GM23338 (cell line): ENCODE measurements around the gene ARHGEF16. TPM values are rescaled to one million over a fixed set of nuclear protein-coding genes. Genes with fewer than 3 reads are reported as not detected.

Source experiments
- ATAC-seq: fragments of 200-7000 bp; cut with Tn5 transposase; 3 replicates; pipeline ENCODE4 v1.9.1; 2020
- DNase-seq: peaks from one replicate; pipeline ENCODE4 v3.0.0-alpha.2; 2015; ENCODE audit warnings: low spot score
- H2AFZ ChIP-seq: fragments of 200-600 bp; sonication (generic); 2 replicates; pipeline ENCODE4 v1.8.0; 2016; ENCODE audit warnings: antibody characterized with exemption, mild to moderate bottlenecking, moderate library complexity
- H3F3A ChIP-seq: fragments of 200-600 bp; sonication (generic); replicated peaks from 2 replicates; pipeline ENCODE4 v1.8.0; 2017; ENCODE audit warnings: antibody characterized with exemption, mixed run types, low read depth
- H3K27ac ChIP-seq: fragments of 200-600 bp; sonication (generic); 2 replicates; pipeline ENCODE4 v1.6.1; 2016; ENCODE audit warnings: low read depth
- H3K27me3 ChIP-seq: fragments of 200-600 bp; sonication (generic); 2 replicates; pipeline ENCODE4 v1.8.0; 2016; ENCODE audit warnings: mild to moderate bottlenecking, mixed run types, moderate library complexity; ENCODE audit not compliant: insufficient read depth
- H3K36me3 ChIP-seq: fragments of 200-600 bp; sonication (generic); 2 replicates; pipeline ENCODE4 v1.8.0; 2016; ENCODE audit warnings: mild to moderate bottlenecking; ENCODE audit not compliant: insufficient read depth
- H3K4me1 ChIP-seq: fragments of 200-600 bp; sonication (generic); 2 replicates; pipeline ENCODE4 v1.8.0; 2016; ENCODE audit warnings: mild to moderate bottlenecking, moderate library complexity; ENCODE audit not compliant: insufficient read depth
- H3K4me2 ChIP-seq: fragments of 200-600 bp; sonication (generic); 2 replicates; pipeline ENCODE4 v1.7.1; 2017; ENCODE audit warnings: mixed run types
- H3K4me3 ChIP-seq: fragments of 200-600 bp; sonication (generic); 2 replicates; pipeline ENCODE4 v1.6.1; 2016; ENCODE audit warnings: mixed run types
- H3K79me2 ChIP-seq: fragments of 200-600 bp; sonication (generic); replicated peaks from 2 replicates; pipeline ENCODE4 v1.8.0; 2017; ENCODE audit warnings: mild to moderate bottlenecking; ENCODE audit not compliant: insufficient read depth
- H3K9me2 ChIP-seq: fragments of 200-600 bp; sonication (generic); 2 replicates; pipeline ENCODE4 v1.8.0; 2017; ENCODE audit not compliant: insufficient read depth
- H4K20me1 ChIP-seq: fragments of 200-600 bp; sonication (generic); replicated peaks from 2 replicates; pipeline ENCODE4 v1.8.0; 2017; ENCODE audit warnings: mild to moderate bottlenecking; ENCODE audit not compliant: insufficient read depth
- H3K27ac Mint-ChIP-seq: 2 replicates; pipeline ENCODE4 v1.8.0; 2020; ENCODE audit warnings: inconsistent platforms, mild to moderate bottlenecking, moderate library complexity, mixed read lengths
- H3K27me3 Mint-ChIP-seq: 3 replicates; pipeline ENCODE4 v1.8.0; 2022; ENCODE audit warnings: low read depth, mild to moderate bottlenecking, moderate library complexity, mixed read lengths, inconsistent platforms; ENCODE audit not compliant: insufficient read depth, poor library complexity
- H3K36me3 Mint-ChIP-seq: 3 replicates; pipeline ENCODE4 v1.8.0; 2021; ENCODE audit warnings: low read depth, mild to moderate bottlenecking, inconsistent platforms, moderate library complexity, mixed read lengths
- H3K4me1 Mint-ChIP-seq: 3 replicates; pipeline ENCODE4 v1.8.0; 2020; ENCODE audit warnings: mild to moderate bottlenecking, inconsistent platforms, mixed read lengths
- H3K4me3 Mint-ChIP-seq: 3 replicates; pipeline ENCODE4 v1.8.0; 2021; ENCODE audit warnings: moderate library complexity, mild to moderate bottlenecking, inconsistent platforms, mixed read lengths
- H3K9me3 Mint-ChIP-seq: 3 replicates; pipeline ENCODE4 v1.8.0; 2020; ENCODE audit warnings: moderate library complexity, mild to moderate bottlenecking, inconsistent platforms, mixed read lengths
- CREB1 ChIP-seq: fragments of 250-450 bp; sonication (Bioruptor Pico); IDR thresholded peaks from 2 replicates; pipeline ENCODE4 v1.5.0; 2020; ENCODE audit warnings: low read depth, mild to moderate bottlenecking, moderate library complexity
- EZH2 ChIP-seq: fragments of 200-600 bp; sonication (generic); IDR thresholded peaks from one replicate; pipeline ENCODE4 v1.8.0; 2017; ENCODE audit warnings: antibody characterized with exemption, mild to moderate bottlenecking, low read depth; ENCODE audit not compliant: unreplicated experiment
- EZH2phosphoT487 ChIP-seq: fragments of 200-600 bp; sonication (generic); IDR thresholded peaks from one replicate; pipeline ENCODE4 v1.8.1; 2018; ENCODE audit warnings: antibody characterized with exemption; ENCODE audit not compliant: unreplicated experiment
- JUNB ChIP-seq: IDR thresholded peaks from one replicate; pipeline ENCODE4 v1.6.1; 2016; ENCODE audit warnings: antibody characterized with exemption; ENCODE audit not compliant: unreplicated experiment
- NANOG ChIP-seq: IDR thresholded peaks from 2 replicates; pipeline ENCODE4 v1.6.1; 2016; ENCODE audit warnings: antibody characterized with exemption, borderline replicate concordance
- POLR2AphosphoS5 ChIP-seq: IDR thresholded peaks from 2 replicates; pipeline ENCODE4 v1.6.1; 2016; ENCODE audit warnings: antibody characterized with exemption, low read depth
- STAT1 ChIP-seq: IDR thresholded peaks from one replicate; pipeline ENCODE4 v1.6.1; 2016; ENCODE audit warnings: antibody characterized with exemption; ENCODE audit not compliant: unreplicated experiment
- ZNF114 ChIP-seq: fragments of 250-450 bp; sonication (Bioruptor Pico); IDR thresholded peaks from 2 replicates; pipeline ENCODE4 v1.5.0; 2020; ENCODE audit warnings: mild to moderate bottlenecking, moderate library complexity
- ZNF331 ChIP-seq: fragments of 250-450 bp; sonication (Bioruptor Pico); IDR thresholded peaks from 2 replicates; pipeline ENCODE4 v1.5.0; 2020; ENCODE audit warnings: low read depth, mild to moderate bottlenecking, moderate library complexity
- polyA plus RNA-seq: library from polyadenylated mRNA; unstranded; fragments of >200 nt; fragmentation: Nextera tagmentation; extraction: Ambion mirVana; gene quantifications from 2 replicates; pipeline ENCODE4 v1.2.1, GENCODE V29; 2016
- total RNA-seq: library from RNA; depleted of rRNA; stranded (reverse); fragments of >200 nt; shearing (Covaris generic); gene quantifications from 2 replicates; pipeline ENCODE4 v1.2.3, GENCODE V29; 2014
- TF ChIP-seq, protein P1 (sequence below): IDR thresholded peaks from one replicate; pipeline ENCODE4 v1.6.1; 2018; ENCODE audit warnings: antibody characterized with exemption; ENCODE audit not compliant: unreplicated experiment
- TF ChIP-seq, protein P2 (sequence below): fragments of 250-450 bp; sonication (Bioruptor Pico); IDR thresholded peaks from 2 replicates; pipeline ENCODE4 v1.5.0; 2020; ENCODE audit warnings: mild to moderate bottlenecking, moderate library complexity
- TF ChIP-seq, protein P3 (sequence below): IDR thresholded peaks from 2 replicates; pipeline ENCODE4 v1.6.1; 2016; ENCODE audit warnings: antibody characterized with exemption
- TF ChIP-seq, protein P4 (sequence below), 2 experiments: fragments of 200-600 bp in 1 of 2; sonication (generic) in 1 of 2; conservative IDR thresholded peaks; 2 replicates each; pipeline versions ENCODE4 v1.5.1 to v1.6.1; 2016 to 2017; ENCODE audit warnings: antibody characterized with exemption in 2 of 2, low read depth in 2 of 2, mild to moderate bottlenecking in 2 of 2, moderate library complexity in 1 of 2

Gene ARHGEF16
- total and polyA plus RNA-seq, 2 experiments from 2014 or later: 12.2 to 29.3 TPM

DNA sequence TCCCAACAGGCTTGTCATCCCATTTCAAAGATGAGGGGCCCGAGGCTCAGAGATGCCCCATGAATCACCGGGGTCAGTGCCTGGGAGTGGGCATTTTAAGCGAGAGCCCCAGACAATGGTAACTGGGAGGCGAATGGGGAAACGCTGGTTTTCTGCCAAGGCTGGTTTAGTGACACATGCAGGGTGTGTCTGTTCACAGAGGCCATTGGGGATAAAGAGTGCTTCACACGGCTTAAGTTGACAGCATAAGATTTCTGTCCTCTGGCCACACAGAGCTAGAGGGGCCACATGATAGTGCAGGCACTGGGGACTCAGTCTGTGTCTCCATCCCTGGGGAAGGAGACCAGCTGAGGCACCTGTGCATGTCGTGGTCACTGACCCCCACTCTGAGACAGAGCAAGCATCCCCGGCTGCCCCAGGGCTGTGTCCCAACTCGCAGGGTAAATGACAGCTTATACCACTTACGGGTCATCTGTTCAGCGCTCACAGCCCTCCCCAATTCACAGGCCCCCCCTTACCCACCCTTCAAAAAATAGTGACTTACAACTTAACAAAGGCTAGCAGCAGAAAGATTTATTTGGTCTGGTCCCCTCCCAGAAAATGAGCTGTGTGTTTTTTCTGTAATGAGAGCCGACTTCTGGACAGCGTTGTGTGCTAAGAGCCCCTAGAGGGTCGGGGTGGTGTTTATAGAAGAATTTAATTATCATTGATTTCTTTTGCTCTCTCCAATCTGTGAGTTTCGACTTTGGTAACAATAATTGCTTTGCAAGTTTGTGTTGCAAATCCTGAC lies 34.9 kb upstream of the ARHGEF16 start:
- Histone ChIP-seq H2AFZ (no peak overlapping the region), H3K4me1 (no peaks in the 10 kb centered on the region), H3K79me2 (no peaks in the 10 kb centered on the region), H3K36me3 (no peaks in the 10 kb centered on the region), H3K4me2 (no peak overlapping the region), H3K9me2 (no peaks in the 10 kb centered on the region), H3K27me3 (no peaks in the 10 kb centered on the region), H3K4me3 (no peak overlapping the region), H3K27ac (no peak overlapping the region), H3F3A (no peaks in the 10 kb centered on the region), H4K20me1 (no peaks in the 10 kb centered on the region)
- peaks cover 4% of the 10 kb centered on the region; the same call in 1 of the 3 replicates for H3K36me3 Mint-ChIP-seq
- no peak overlapping the region for H3K27ac Mint-ChIP-seq
- TF ChIP-seq, protein P1, sequence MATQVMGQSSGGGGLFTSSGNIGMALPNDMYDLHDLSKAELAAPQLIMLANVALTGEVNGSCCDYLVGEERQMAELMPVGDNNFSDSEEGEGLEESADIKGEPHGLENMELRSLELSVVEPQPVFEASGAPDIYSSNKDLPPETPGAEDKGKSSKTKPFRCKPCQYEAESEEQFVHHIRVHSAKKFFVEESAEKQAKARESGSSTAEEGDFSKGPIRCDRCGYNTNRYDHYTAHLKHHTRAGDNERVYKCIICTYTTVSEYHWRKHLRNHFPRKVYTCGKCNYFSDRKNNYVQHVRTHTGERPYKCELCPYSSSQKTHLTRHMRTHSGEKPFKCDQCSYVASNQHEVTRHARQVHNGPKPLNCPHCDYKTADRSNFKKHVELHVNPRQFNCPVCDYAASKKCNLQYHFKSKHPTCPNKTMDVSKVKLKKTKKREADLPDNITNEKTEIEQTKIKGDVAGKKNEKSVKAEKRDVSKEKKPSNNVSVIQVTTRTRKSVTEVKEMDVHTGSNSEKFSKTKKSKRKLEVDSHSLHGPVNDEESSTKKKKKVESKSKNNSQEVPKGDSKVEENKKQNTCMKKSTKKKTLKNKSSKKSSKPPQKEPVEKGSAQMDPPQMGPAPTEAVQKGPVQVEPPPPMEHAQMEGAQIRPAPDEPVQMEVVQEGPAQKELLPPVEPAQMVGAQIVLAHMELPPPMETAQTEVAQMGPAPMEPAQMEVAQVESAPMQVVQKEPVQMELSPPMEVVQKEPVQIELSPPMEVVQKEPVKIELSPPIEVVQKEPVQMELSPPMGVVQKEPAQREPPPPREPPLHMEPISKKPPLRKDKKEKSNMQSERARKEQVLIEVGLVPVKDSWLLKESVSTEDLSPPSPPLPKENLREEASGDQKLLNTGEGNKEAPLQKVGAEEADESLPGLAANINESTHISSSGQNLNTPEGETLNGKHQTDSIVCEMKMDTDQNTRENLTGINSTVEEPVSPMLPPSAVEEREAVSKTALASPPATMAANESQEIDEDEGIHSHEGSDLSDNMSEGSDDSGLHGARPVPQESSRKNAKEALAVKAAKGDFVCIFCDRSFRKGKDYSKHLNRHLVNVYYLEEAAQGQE: no peak
- TF ChIP-seq CREB1 (CRISPR knock-in tag) (no peak), EZH2 (no peak), EZH2phosphoT487 (no peak), POLR2AphosphoS5 (no peak), STAT1 (no peak), JUNB (no peak), ZNF331 (no peak), NANOG (no peak), ZNF114 (no peak)
- TF ChIP-seq, protein P2, sequence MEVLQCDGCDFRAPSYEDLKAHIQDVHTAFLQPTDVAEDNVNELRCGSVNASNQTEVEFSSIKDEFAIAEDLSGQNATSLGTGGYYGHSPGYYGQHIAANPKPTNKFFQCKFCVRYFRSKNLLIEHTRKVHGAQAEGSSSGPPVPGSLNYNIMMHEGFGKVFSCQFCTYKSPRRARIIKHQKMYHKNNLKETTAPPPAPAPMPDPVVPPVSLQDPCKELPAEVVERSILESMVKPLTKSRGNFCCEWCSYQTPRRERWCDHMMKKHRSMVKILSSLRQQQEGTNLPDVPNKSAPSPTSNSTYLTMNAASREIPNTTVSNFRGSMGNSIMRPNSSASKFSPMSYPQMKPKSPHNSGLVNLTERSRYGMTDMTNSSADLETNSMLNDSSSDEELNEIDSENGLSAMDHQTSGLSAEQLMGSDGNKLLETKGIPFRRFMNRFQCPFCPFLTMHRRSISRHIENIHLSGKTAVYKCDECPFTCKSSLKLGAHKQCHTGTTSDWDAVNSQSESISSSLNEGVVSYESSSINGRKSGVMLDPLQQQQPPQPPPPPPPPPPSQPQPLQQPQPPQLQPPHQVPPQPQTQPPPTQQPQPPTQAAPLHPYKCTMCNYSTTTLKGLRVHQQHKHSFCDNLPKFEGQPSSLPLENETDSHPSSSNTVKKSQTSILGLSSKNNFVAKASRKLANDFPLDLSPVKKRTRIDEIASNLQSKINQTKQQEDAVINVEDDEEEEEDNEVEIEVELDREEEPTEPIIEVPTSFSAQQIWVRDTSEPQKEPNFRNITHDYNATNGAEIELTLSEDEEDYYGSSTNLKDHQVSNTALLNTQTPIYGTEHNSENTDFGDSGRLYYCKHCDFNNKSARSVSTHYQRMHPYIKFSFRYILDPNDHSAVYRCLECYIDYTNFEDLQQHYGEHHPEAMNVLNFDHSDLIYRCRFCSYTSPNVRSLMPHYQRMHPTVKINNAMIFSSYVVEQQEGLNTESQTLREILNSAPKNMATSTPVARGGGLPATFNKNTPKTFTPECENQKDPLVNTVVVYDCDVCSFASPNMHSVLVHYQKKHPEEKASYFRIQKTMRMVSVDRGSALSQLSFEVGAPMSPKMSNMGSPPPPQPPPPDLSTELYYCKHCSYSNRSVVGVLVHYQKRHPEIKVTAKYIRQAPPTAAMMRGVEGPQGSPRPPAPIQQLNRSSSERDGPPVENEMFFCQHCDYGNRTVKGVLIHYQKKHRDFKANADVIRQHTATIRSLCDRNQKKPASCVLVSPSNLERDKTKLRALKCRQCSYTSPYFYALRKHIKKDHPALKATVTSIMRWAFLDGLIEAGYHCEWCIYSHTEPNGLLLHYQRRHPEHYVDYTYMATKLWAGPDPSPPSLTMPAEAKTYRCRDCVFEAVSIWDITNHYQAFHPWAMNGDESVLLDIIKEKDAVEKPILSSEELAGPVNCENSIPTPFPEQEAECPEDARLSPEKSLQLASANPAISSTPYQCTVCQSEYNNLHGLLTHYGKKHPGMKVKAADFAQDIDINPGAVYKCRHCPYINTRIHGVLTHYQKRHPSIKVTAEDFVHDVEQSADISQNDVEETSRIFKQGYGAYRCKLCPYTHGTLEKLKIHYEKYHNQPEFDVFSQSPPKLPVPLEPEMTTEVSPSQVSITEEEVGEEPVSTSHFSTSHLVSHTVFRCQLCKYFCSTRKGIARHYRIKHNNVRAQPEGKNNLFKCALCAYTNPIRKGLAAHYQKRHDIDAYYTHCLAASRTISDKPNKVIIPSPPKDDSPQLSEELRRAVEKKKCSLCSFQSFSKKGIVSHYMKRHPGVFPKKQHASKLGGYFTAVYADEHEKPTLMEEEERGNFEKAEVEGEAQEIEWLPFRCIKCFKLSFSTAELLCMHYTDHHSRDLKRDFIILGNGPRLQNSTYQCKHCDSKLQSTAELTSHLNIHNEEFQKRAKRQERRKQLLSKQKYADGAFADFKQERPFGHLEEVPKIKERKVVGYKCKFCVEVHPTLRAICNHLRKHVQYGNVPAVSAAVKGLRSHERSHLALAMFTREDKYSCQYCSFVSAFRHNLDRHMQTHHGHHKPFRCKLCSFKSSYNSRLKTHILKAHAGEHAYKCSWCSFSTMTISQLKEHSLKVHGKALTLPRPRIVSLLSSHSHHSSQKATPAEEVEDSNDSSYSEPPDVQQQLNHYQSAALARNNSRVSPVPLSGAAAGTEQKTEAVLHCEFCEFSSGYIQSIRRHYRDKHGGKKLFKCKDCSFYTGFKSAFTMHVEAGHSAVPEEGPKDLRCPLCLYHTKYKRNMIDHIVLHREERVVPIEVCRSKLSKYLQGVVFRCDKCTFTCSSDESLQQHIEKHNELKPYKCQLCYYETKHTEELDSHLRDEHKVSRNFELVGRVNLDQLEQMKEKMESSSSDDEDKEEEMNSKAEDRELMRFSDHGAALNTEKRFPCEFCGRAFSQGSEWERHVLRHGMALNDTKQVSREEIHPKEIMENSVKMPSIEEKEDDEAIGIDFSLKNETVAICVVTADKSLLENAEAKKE (CRISPR knock-in tag): no peak
- TF ChIP-seq, protein P3, sequence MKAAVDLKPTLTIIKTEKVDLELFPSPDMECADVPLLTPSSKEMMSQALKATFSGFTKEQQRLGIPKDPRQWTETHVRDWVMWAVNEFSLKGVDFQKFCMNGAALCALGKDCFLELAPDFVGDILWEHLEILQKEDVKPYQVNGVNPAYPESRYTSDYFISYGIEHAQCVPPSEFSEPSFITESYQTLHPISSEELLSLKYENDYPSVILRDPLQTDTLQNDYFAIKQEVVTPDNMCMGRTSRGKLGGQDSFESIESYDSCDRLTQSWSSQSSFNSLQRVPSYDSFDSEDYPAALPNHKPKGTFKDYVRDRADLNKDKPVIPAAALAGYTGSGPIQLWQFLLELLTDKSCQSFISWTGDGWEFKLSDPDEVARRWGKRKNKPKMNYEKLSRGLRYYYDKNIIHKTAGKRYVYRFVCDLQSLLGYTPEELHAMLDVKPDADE: no peak
- TF ChIP-seq, protein P4, sequence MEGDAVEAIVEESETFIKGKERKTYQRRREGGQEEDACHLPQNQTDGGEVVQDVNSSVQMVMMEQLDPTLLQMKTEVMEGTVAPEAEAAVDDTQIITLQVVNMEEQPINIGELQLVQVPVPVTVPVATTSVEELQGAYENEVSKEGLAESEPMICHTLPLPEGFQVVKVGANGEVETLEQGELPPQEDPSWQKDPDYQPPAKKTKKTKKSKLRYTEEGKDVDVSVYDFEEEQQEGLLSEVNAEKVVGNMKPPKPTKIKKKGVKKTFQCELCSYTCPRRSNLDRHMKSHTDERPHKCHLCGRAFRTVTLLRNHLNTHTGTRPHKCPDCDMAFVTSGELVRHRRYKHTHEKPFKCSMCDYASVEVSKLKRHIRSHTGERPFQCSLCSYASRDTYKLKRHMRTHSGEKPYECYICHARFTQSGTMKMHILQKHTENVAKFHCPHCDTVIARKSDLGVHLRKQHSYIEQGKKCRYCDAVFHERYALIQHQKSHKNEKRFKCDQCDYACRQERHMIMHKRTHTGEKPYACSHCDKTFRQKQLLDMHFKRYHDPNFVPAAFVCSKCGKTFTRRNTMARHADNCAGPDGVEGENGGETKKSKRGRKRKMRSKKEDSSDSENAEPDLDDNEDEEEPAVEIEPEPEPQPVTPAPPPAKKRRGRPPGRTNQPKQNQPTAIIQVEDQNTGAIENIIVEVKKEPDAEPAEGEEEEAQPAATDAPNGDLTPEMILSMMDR (conservative IDR thresholded peaks at IDR 0.05; ENCODE audit: low read depth in 2 of 2): no peak
- DNase-seq: no peak
- H3K4me3 Mint-ChIP-seq: no peak overlapping the region
- H3K27me3 Mint-ChIP-seq: peaks cover 5% of the 10 kb centered on the region
- no peak for ATAC-seq
- peaks cover 14% of the 10 kb centered on the region for H3K9me3 Mint-ChIP-seq
- H3K4me1 Mint-ChIP-seq: no peaks in the 10 kb centered on the region; the same call in 2 of the 3 replicates
